PC-3 (cell line): ENCODE data around the gene ANKRD49. TPM values are rescaled to one million over a fixed set of nuclear protein-coding genes. Genes with fewer than 3 reads are reported as not detected.

Experiments used
- ATAC-seq: fragments of 200-7000 bp; cut with Tn5 transposase; 2 replicates; pipeline ENCODE4 v1.9.1; 2020; ENCODE audit warnings: mild to moderate bottlenecking, moderate library complexity
- BruUV-seq: library from RNA; stranded (reverse); fragments of 400-500 nt; replicated peaks from 2 replicates; lab custom pipeline; 2021; lab: Mats Ljungman, UMichigan
- CTCF ChIA-PET: fragments of 300-600 bp; sonication (Branson Sonifier 250); formaldehyde crosslinking; loops from one replicate; lab custom pipeline; 2022; ENCODE audit warnings: antibody characterized with exemption; lab: Charles Lee
- POLR2A ChIA-PET: fragments of 300-600 bp; sonication (Branson Sonifier 250); formaldehyde crosslinking; loops from one replicate; lab custom pipeline; 2022; ENCODE audit warnings: antibody characterized with exemption; ENCODE audit not compliant: unreplicated experiment; lab: Charles Lee
- DNase-seq: peaks from one replicate; pipeline ENCODE4 v3.0.0-alpha.2; 2015
- H2AFZ ChIP-seq: fragments of 300-600 bp; sonication (generic); 2 replicates; pipeline ENCODE4 v1.6.0; 2016; ENCODE audit warnings: antibody characterized with exemption, low read length
- H3F3A ChIP-seq: fragments of 300-600 bp; sonication (generic); one replicate; pipeline ENCODE4 v1.6.0; 2017; ENCODE audit warnings: antibody characterized with exemption, low read length, control low read depth, mild to moderate bottlenecking; ENCODE audit not compliant: unreplicated experiment
- H3K27ac ChIP-seq: fragments of 300-600 bp; sonication (generic); 2 replicates; pipeline ENCODE4 v1.5.1; 2016; ENCODE audit warnings: mild to moderate bottlenecking, low read length
- H3K27me3 ChIP-seq: fragments of 300-600 bp; sonication (generic); 2 replicates; pipeline ENCODE4 v1.6.1; 2016; ENCODE audit warnings: low read length, mixed read lengths
- H3K36me3 ChIP-seq: fragments of 300-600 bp; sonication (generic); 2 replicates; pipeline ENCODE4 v1.6.1; 2016; ENCODE audit warnings: low read depth, mixed run types, low read length, mixed read lengths
- H3K4me1 ChIP-seq: fragments of 300-600 bp; sonication (generic); 2 replicates; pipeline ENCODE4 v1.5.1; 2016; ENCODE audit warnings: low read length; ENCODE audit not compliant: insufficient read depth
- H3K4me2 ChIP-seq: fragments of 300-600 bp; sonication (generic); 2 replicates; pipeline ENCODE4 v1.6.0; 2016; ENCODE audit warnings: low read length
- H3K4me3 ChIP-seq: fragments of 300-600 bp; sonication (generic); 2 replicates; pipeline ENCODE4 v1.5.1; 2016; ENCODE audit warnings: mild to moderate bottlenecking, low read length, mixed read lengths
- H3K79me2 ChIP-seq: fragments of 300-600 bp; sonication (generic); 2 replicates; pipeline ENCODE4 v1.6.1; 2017; ENCODE audit warnings: low read length, mixed read lengths
- H3K9ac ChIP-seq: fragments of 300-600 bp; sonication (generic); 2 replicates; pipeline ENCODE4 v1.6.0; 2016; ENCODE audit warnings: mild to moderate bottlenecking, low read length
- H3K9me2 ChIP-seq: fragments of 300-600 bp; sonication (generic); replicated peaks from 2 replicates; pipeline ENCODE4 v1.6.1; 2016; ENCODE audit warnings: mixed run types, low read length, mixed read lengths
- H3K9me3 ChIP-seq: fragments of 300-600 bp; sonication (generic); 2 replicates; pipeline ENCODE4 v1.6.1; 2016; ENCODE audit warnings: low read length, mixed read lengths
- H4K20me1 ChIP-seq: fragments of 300-600 bp; sonication (generic); 2 replicates; pipeline ENCODE4 v1.6.1; 2016; ENCODE audit warnings: low read length, mixed read lengths
- CTCF ChIP-seq: fragments of 300-600 bp; sonication (generic); conservative IDR thresholded peaks from 2 replicates; pipeline ENCODE4 v1.5.1; 2017; ENCODE audit warnings: antibody characterized with exemption, low read depth, mild to moderate bottlenecking, low read length
- EZH2 ChIP-seq: fragments of 300-600 bp; sonication (generic); IDR thresholded peaks from one replicate; pipeline ENCODE4 v1.6.1; 2017; ENCODE audit warnings: antibody characterized with exemption, mild to moderate bottlenecking, low read length; ENCODE audit not compliant: unreplicated experiment
- EZH2phosphoT487 ChIP-seq: fragments of 300-600 bp; sonication (generic); IDR thresholded peaks from 2 replicates; pipeline ENCODE4 v1.6.1; 2018; ENCODE audit warnings: mild to moderate bottlenecking, antibody characterized with exemption, low read length, borderline replicate concordance
- intact Hi-C: fragments of 100-400 bp; cut with micrococcal nuclease; formaldehyde crosslinking; loops from 2 replicates; pipeline ENCODE4 v1.9.0; 2023
- total RNA-seq: library from RNA; depleted of rRNA; stranded (reverse); fragments of >200 nt; gene quantifications from 2 replicates; pipeline ENCODE4 v1.2.3, GENCODE V29; 2014

ANKRD49 gene
- total RNA-seq, 1 experiment from 2014 or later: 9.0 TPM

- no TSS peak for BruUV-seq
- H3K27ac ChIP-seq: no peak overlapping the region
- DNase-seq (no peak), ATAC-seq (no peak)
- H3K9me3 ChIP-seq: no peaks in the 10 kb centered on the region
- no peak overlapping the region for H3K9ac ChIP-seq
- no peaks in the 10 kb centered on the region for H3K9me2 ChIP-seq
- H3K4me2 ChIP-seq: no peak overlapping the region
- peaks cover 2% of the 10 kb centered on the region for H3K79me2 ChIP-seq
- H2AFZ ChIP-seq: no peak overlapping the region
- H3F3A ChIP-seq: no peaks in the 10 kb centered on the region
- CTCF ChIA-PET: no interaction called here
- H3K36me3 ChIP-seq: peaks cover 53% of the 10 kb centered on the region
- POLR2A ChIA-PET: no interaction called here
- no peak overlapping the region for H3K4me3 ChIP-seq
- TF ChIP-seq EZH2phosphoT487 (no peak), EZH2 (no peak), CTCF (no peak)
- H3K4me1 ChIP-seq: no peaks in the 10 kb centered on the region
- H3K27me3 ChIP-seq: no peaks in the 10 kb centered on the region
- H4K20me1 ChIP-seq: no peaks in the 10 kb centered on the region
- intact Hi-C loops: no loop called here
Measured at GRCh38 chr11:94486068-94486467, 7.7 kb upstream of the ANKRD49 start.

GRCh38 chr11:94494126-94494680 is 419 bp downstream of the ANKRD49 start:
- Histone ChIP-seq H3K9me3 (no peaks in the 10 kb centered on the region), H3F3A (no peaks in the 10 kb centered on the region), H4K20me1 (no peaks in the 10 kb centered on the region), H2AFZ (peak overlapping the region; percentile 90), H3K4me3 (peak overlapping the region; percentile 79), H3K79me2 (peaks cover 39% of the 10 kb centered on the region), H3K4me1 (peaks cover 25% of the 10 kb centered on the region), H3K36me3 (peaks cover 22% of the 10 kb centered on the region; the same call in 1 of the 2 replicates), H3K9ac (peak overlapping the region; percentile 90), H3K27me3 (no peaks in the 10 kb centered on the region), H3K27ac (no peak overlapping the region; the same call in 1 of the 2 replicates), H3K9me2 (no peaks in the 10 kb centered on the region), H3K4me2 (peak overlapping the region; percentile 95)
- ATAC-seq (peak; percentile 53), DNase-seq (peak; percentile 22)
- TSS peak; percentile 68 for BruUV-seq
- ChIA-PET CTCF (no interaction called here), POLR2A (no interaction called here)
- intact Hi-C loops: loop anchor here (1.0 to 5.0 kb wide), 2 partner anchors 19 to 587 kb away; no protein-coding TSS in a partner anchor
- TF ChIP-seq EZH2: no peak
- no peak for TF ChIP-seq CTCF
- TF ChIP-seq EZH2phosphoT487: no peak

- Histone ChIP-seq H2AFZ (no peak overlapping the region), H3K27ac (no peak overlapping the region), H3K9me2 (no peaks in the 10 kb centered on the region), H3K79me2 (peaks cover 3% of the 10 kb centered on the region), H3K9ac (no peak overlapping the region), H3K36me3 (peaks cover 11% of the 10 kb centered on the region; the same call in 1 of the 2 replicates), H3K4me1 (peaks cover 4% of the 10 kb centered on the region), H3K9me3 (no peaks in the 10 kb centered on the region), H3K27me3 (no peaks in the 10 kb centered on the region), H3K4me3 (no peak overlapping the region), H4K20me1 (no peaks in the 10 kb centered on the region), H3K4me2 (no peak overlapping the region), H3F3A (no peaks in the 10 kb centered on the region)
- DNase-seq (no peak), ATAC-seq (no peak)
- CTCF ChIA-PET: interaction anchor here (0.6 kb wide), 1 partner anchor 1462 kb away, joined by 4 read pairs; no protein-coding TSS in a partner anchor
- BruUV-seq: no TSS peak
- intact Hi-C loops: loop anchor here (10.0 kb wide), 1 partner anchor 205 kb away; no protein-coding TSS in a partner anchor
- no peak for TF ChIP-seq CTCF
- TF ChIP-seq EZH2phosphoT487: no peak
- TF ChIP-seq EZH2: no peak
- POLR2A ChIA-PET: no interaction called here
Measured at GRCh38 chr11:94500181-94500580, 6.4 kb downstream of the ANKRD49 start.
